Activated CD8-positive, alpha-beta T cell treated with anti-CD3 and anti-CD28 coated beads for 36 hours (primary cell): Measurements from ENCODE around the gene LMLN. TPM values are rescaled to one million over a fixed set of nuclear protein-coding genes. Genes with fewer than 3 reads are reported as not detected.
A peak's percentile ranks its signal among the peaks of the same experiment; 100 is the strongest.
"Not testable (repeated sequence)": the region's sequence is repeated elsewhere in the genome, so short reads cannot be mapped to it uniquely, and the experiment has no call there.

Experiments
- ATAC-seq: fragments of 200-7000 bp; cut with Tn5 transposase; one replicate; pipeline ENCODE4 v1.10.0; 2021; ENCODE audit warnings: mild to moderate bottlenecking, moderate library complexity
- CTCF ChIA-PET: fragments of 350-600 bp; sonication (Branson Sonifier 250); formaldehyde crosslinking; loops from one replicate; lab custom pipeline; 2021; ENCODE audit warnings: antibody characterized with exemption; lab: Charles Lee
- POLR2A ChIA-PET: fragments of 350-600 bp; sonication (Branson Sonifier 250); formaldehyde crosslinking; loops from one replicate; lab custom pipeline; 2021; ENCODE audit warnings: antibody characterized with exemption; lab: Charles Lee
- DNase-seq: peaks from one replicate; pipeline ENCODE4 v3.0.0-alpha.2; 2020
- H3K27ac Mint-ChIP-seq: one replicate; pipeline ENCODE4 v1.8.0; 2021; ENCODE audit warnings: mild to moderate bottlenecking, mixed read lengths
- H3K27me3 Mint-ChIP-seq: one replicate; pipeline ENCODE4 v1.8.0; 2021; ENCODE audit warnings: mixed read lengths
- H3K36me3 Mint-ChIP-seq: one replicate; pipeline ENCODE4 v1.8.0; 2021; ENCODE audit warnings: low read depth, mixed read lengths
- H3K4me1 Mint-ChIP-seq: one replicate; pipeline ENCODE4 v1.8.0; 2021; ENCODE audit warnings: low read depth, mixed read lengths
- H3K4me3 Mint-ChIP-seq: one replicate; pipeline ENCODE4 v1.8.0; 2021; ENCODE audit warnings: mild to moderate bottlenecking, moderate library complexity, mixed read lengths
- H3K9me3 Mint-ChIP-seq: one replicate; pipeline ENCODE4 v1.8.0; 2021; ENCODE audit warnings: mixed read lengths
- CTCF ChIP-seq: fragments of 200-600 bp; IDR thresholded peaks from one replicate; pipeline ENCODE4 v1.8.0; 2022; ENCODE audit warnings: antibody characterized with exemption, mild to moderate bottlenecking
- intact Hi-C: fragments of 100-400 bp; cut with micrococcal nuclease; formaldehyde crosslinking; loops from one replicate; pipeline ENCODE4 v1.10.0; 2022
- total RNA-seq, 2 experiments: library from RNA; stranded (reverse); gene quantifications; one replicate each; pipeline ENCODE4 v1.2.3, GENCODE V29; 2021

Gene LMLN
- total RNA-seq, 2 experiments from 2014 or later, result 6.3 to 10.4 TPM

- Mint-ChIP-seq H3K27me3 (no peaks in the 10 kb centered on the region), H3K36me3 (peaks cover 28% of the 10 kb centered on the region), H3K4me3 (peak overlapping the region; percentile 92), H3K9me3 (no peaks in the 10 kb centered on the region), H3K4me1 (peaks cover 50% of the 10 kb centered on the region), H3K27ac (peak overlapping the region; percentile 98)
- intact Hi-C loops, result no loop called here
- CTCF ChIA-PET, result interaction anchor here (0.8 to 2.0 kb wide), 7 partner anchors 18 to 119 kb away, joined by 3 to 7 read pairs (median 5); no protein-coding TSS in a partner anchor
- no peak for TF ChIP-seq CTCF
- no peak for ATAC-seq
- POLR2A ChIA-PET, result interaction anchor here (1.0 to 2.2 kb wide), 2 partner anchors 10 to 110 kb away, joined by 3 to 14 read pairs; no protein-coding TSS in a partner anchor
- DNase-seq, result no peak
These were observed 1.5 kb downstream of the LMLN start for GRCh38 chr3:197961582-197961945.

- H3K4me3 Mint-ChIP-seq, result no peak overlapping the region
- H3K36me3 Mint-ChIP-seq, result peaks cover 24% of the 10 kb centered on the region
- no peak for TF ChIP-seq CTCF
- intact Hi-C loops, result no loop called here
- H3K27me3 Mint-ChIP-seq, result no peaks in the 10 kb centered on the region
- H3K9me3 Mint-ChIP-seq, result peaks cover 10% of the 10 kb centered on the region
- DNase-seq, result no peak
- ChIA-PET POLR2A (interaction anchor here (0.9 to 1.0 kb wide), 2 partner anchors 10 to 118 kb away, joined by 3 read pairs; no protein-coding TSS in a partner anchor), CTCF (interaction anchor here (1.9 kb wide), 1 partner anchor 57 kb away, joined by 6 read pairs; no protein-coding TSS in a partner anchor)
- no peak overlapping the region for H3K27ac Mint-ChIP-seq
- ATAC-seq, result no peak
- peaks cover 40% of the 10 kb centered on the region for H3K4me1 Mint-ChIP-seq
These were observed 3.1 kb downstream of the LMLN start for GRCh38 chr3:197963019-197963637.

GRCh38 chr3:197967337-197967989 lies 7.4 kb downstream of the LMLN start:
- H3K4me1 Mint-ChIP-seq, result peaks cover 15% of the 10 kb centered on the region
- intact Hi-C loops, H3K4me3 Mint-ChIP-seq, POLR2A ChIA-PET, ATAC-seq, H3K27me3 Mint-ChIP-seq, DNase-seq, H3K27ac Mint-ChIP-seq, CTCF ChIA-PET: not testable (repeated sequence)
- H3K9me3 Mint-ChIP-seq, result peaks cover 17% of the 10 kb centered on the region
- H3K36me3 Mint-ChIP-seq, result peaks cover 10% of the 10 kb centered on the region

- CTCF ChIA-PET, result interaction anchor here (1.4 kb wide), 1 partner anchor 65 kb away, joined by 3 read pairs; no protein-coding TSS in a partner anchor
- POLR2A ChIA-PET, result interaction anchor here (1.0 kb wide), 1 partner anchor 20 kb away, joined by 3 read pairs; no protein-coding TSS in a partner anchor
- Mint-ChIP-seq H3K4me3 (no peak overlapping the region), H3K9me3 (peaks cover 17% of the 10 kb centered on the region), H3K4me1 (peaks cover 6% of the 10 kb centered on the region), H3K27me3 (no peaks in the 10 kb centered on the region), H3K27ac (no peak overlapping the region), H3K36me3 (peaks cover 14% of the 10 kb centered on the region)
- TF ChIP-seq CTCF, result no peak
- intact Hi-C loops, result no loop called here
- DNase-seq, result no peak
- no peak for ATAC-seq
These were observed 10.6 kb downstream of the LMLN start for GRCh38 chr3:197970588-197970987.

- Mint-ChIP-seq H3K4me1 (peaks cover 6% of the 10 kb centered on the region), H3K36me3 (peaks cover 9% of the 10 kb centered on the region), H3K4me3 (no peak overlapping the region), H3K9me3 (peaks cover 4% of the 10 kb centered on the region), H3K27ac (no peak overlapping the region), H3K27me3 (no peaks in the 10 kb centered on the region)
- CTCF ChIA-PET, result no interaction called here
- no peak for TF ChIP-seq CTCF
- DNase-seq, result no peak
- ATAC-seq, result no peak
- intact Hi-C loops, result no loop called here
- POLR2A ChIA-PET, result no interaction called here
These were observed 14.0 kb downstream of the LMLN start for GRCh38 chr3:197974016-197974415.
